GM12873 (cell line): ENCODE results near the gene PRR36.

Experiments used
- TF ChIP-seq, protein P1 (sequence below): IDR thresholded peaks from 2 replicates; pipeline ENCODE4 v1.5.1; 2012; ENCODE audit warnings: low read depth, mild to moderate bottlenecking, moderate library complexity, low read length, control low read depth; ENCODE audit not compliant: insufficient read depth; ENCODE audit errors: missing control alignments

The PRR36 gene

GRCh38 chr19:7869910-7870511, 4.2 kb downstream of the PRR36 start:
- TF ChIP-seq, protein P1, sequence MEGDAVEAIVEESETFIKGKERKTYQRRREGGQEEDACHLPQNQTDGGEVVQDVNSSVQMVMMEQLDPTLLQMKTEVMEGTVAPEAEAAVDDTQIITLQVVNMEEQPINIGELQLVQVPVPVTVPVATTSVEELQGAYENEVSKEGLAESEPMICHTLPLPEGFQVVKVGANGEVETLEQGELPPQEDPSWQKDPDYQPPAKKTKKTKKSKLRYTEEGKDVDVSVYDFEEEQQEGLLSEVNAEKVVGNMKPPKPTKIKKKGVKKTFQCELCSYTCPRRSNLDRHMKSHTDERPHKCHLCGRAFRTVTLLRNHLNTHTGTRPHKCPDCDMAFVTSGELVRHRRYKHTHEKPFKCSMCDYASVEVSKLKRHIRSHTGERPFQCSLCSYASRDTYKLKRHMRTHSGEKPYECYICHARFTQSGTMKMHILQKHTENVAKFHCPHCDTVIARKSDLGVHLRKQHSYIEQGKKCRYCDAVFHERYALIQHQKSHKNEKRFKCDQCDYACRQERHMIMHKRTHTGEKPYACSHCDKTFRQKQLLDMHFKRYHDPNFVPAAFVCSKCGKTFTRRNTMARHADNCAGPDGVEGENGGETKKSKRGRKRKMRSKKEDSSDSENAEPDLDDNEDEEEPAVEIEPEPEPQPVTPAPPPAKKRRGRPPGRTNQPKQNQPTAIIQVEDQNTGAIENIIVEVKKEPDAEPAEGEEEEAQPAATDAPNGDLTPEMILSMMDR, result no peak

- TF ChIP-seq, protein P1, result no peak
These were observed 4.7 kb downstream of the PRR36 start for GRCh38 chr19:7869453-7869909.

DNA sequence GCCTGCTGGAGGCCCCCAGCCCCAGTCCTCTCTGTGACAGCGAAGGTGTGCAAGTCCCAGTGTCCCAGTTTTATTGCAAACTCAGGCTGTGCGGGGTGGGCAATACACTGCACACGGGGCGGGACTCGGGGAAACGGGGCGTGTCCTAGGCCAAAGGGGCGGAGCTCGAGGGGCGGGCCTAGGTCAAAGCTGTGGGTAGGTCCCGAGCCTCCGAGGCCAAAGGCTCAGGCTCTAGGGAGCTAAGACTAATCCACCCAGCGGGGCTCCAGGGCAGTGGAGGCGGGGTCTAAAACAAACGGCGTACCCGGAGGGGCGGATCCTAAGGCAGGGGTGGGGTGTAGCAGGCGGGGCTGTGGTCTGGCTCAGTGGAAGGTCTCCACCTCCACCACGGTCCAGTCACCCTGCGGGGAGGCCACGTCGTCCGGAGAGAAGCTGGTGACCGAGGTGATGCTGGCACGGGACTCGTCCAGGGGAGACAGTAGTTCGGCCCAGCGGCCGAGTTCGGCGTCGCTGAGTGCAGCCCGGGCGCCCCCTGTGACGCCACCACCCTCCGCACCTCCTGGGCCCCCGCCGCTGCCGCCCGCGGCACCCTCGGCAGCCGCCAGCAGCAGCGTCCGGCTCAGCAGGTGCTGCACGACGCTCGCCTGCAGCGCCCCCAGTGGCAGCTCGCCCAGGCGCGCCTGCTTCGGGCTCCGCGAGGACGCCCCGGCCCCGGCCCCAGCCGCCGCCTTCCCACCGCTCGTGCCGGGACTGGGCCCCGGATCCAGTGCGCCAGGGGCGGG, 5.3 kb downstream of the PRR36 start:
- TF ChIP-seq, protein P1, result peak; percentile 75

- TF ChIP-seq, protein P1, result no peak
These were observed 5.9 kb downstream of the PRR36 start for GRCh38 chr19:7868326-7868670.

DNA sequence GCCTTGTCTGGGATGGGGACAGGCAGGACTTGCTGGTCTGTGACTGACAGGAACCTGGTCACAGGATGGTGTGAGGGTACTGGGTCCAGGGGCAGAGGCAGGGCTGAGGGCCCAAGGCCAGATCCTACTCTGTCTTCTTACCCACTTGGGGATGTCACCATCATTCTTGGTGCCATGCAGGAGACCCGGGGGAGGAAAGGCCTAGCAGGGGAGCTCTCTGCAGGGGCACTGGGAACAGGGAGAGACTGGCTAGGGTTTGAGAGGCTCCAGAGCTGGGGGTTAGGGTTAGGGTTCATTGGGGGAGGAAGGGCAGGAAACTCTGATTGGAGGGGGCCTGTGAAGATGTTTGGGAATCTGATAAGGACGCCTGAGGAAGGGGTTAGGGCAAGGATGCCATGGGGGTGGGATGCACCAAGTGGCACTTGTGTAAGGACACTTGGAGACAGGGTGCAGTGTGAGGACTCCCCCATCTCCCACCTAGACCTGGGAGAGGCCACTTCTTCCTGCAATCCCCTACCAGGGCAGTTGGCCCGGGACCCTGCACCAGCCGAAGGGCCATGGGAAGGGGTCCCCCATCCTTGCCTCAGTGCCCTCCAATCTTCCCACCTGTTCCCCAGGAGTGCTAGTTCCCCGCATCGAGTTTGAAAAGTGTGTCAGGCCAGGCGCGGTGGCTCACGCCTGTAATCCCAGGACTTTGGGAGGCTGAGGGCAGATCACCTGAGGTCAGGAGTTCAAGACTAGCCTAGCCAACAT, 6.9 kb downstream of the PRR36 start:
- TF ChIP-seq, protein P1, result no peak

DNA sequence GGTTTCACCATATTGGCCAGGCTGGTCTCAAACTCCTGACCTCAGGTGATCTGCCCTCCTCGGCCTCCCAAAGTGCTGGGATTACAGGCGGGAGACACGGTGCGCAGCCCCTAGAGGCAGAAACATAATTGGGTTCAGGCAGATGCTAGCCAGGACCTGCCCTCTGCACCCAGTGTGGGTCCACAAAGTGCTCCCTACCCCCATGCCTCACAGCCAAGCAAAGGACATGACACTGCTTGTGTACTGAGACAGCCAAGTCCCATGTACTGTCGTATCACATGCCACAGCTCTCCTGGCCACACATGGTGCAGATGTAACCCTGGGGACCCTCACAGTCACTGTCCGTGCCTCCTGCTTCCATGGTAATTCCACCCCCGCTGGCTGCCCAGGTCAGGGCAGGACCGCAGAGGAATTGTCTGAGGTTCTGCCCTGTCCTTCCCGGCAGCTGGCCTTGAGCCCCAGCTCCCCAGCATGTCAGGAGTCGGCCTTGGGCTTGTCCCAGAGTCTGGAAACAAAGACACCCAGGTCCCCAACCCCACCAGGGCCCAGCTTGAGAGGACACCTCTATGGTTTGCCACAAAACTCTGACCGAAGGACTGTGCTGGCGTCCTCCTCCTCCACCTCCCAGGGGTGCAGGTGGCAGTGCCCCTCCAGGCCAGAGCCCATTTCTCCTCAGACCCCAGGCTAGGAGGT, 7.6 kb downstream of the PRR36 start:
- TF ChIP-seq, protein P1, result no peak

DNA sequence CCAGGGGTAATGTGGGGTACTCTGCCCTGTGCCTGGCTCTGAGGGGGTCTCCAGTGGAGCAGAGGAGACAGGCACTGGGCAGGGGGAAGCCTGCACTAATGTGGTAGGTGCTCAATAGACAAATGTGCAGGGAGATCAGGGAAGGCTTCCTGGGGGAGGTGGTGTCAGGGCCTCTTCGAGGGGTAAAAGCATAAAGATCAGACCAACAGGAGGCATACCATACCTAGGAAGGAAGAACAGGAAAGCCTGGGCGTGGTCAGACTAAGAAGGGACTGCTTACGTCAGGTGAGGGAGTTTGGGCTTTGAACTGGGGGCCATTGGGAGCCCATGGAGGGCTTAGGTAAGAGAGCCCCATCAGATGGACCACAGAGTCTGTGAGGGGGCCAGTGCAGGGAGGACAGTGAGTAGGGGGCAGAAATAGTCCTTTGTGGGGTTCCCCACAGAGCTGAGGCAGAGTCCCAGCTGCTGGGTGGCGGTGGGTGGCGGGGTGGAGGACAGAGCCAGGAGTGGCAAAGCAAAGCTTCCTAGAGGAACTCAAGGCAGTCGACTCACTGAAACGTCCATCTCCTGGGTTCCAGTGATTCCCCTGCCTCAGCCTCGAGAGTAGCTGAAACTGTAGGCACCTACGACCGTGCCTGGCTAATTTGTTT, 8.8 kb downstream of the PRR36 start:
- TF ChIP-seq, protein P1, result no peak
